NB4 (cell line): ENCODE data around the gene VAC14.

Experiments used
- CTCF ChIP-seq: IDR thresholded peaks from one replicate; pipeline ENCODE4 v1.5.1; 2012; ENCODE audit warnings: low read depth, low read length
- MYC ChIP-seq: IDR thresholded peaks from 2 replicates; pipeline ENCODE4 v1.6.1; 2011; ENCODE audit warnings: low read depth, low read length

GRCh38 chr16:70709457-70709856 lies 91.5 kb downstream of the VAC14 start:
- TF ChIP-seq CTCF (no peak), MYC (no peak)
